NCI-H1105 treated with DMSO at 0.1 percent for 48 hours (cell line): ENCODE data around the gene DDX41.
"Not testable (repeated sequence)": the region's sequence is repeated elsewhere in the genome, so short reads cannot be mapped to it uniquely, and the experiment has no call there.

Experiments used
- DNase-seq: peaks from one replicate; lab custom pipeline; 2025; lab: John Stamatoyannopoulos, UW

The DDX41 gene

GRCh38 chr5:177537389-177538361 lies 20.9 kb upstream of the DDX41 start:
- no peak for DNase-seq

GRCh38 chr5:177536386-177536785 lies 19.6 kb upstream of the DDX41 start:
- no peak for DNase-seq

GRCh38 chr5:177535125-177535524 lies 18.4 kb upstream of the DDX41 start:
- no peak for DNase-seq

GRCh38 chr5:177534433-177534832 lies 17.7 kb upstream of the DDX41 start:
- DNase-seq, result not testable (repeated sequence)

- no peak for DNase-seq
Observed at GRCh38 chr5:177531209-177531940, 14.6 kb upstream of the DDX41 start.

GRCh38 chr5:177530638-177531037 lies 13.9 kb upstream of the DDX41 start:
- DNase-seq, result no peak

- DNase-seq, result no peak
Observed at GRCh38 chr5:177529247-177530203, 12.8 kb upstream of the DDX41 start.

GRCh38 chr5:177528631-177529030 lies 11.9 kb upstream of the DDX41 start:
- DNase-seq, result no peak

GRCh38 chr5:177527595-177527994 lies 10.8 kb upstream of the DDX41 start:
- no peak for DNase-seq

GRCh38 chr5:177526791-177527190 lies 10.0 kb upstream of the DDX41 start:
- no peak for DNase-seq

GRCh38 chr5:177526191-177526590 lies 9.4 kb upstream of the DDX41 start:
- no peak for DNase-seq

- DNase-seq, result no peak
Observed at GRCh38 chr5:177524941-177525655, 8.3 kb upstream of the DDX41 start.

GRCh38 chr5:177524539-177524900 lies 7.8 kb upstream of the DDX41 start:
- DNase-seq, result no peak

GRCh38 chr5:177523711-177524538 lies 7.2 kb upstream of the DDX41 start:
- DNase-seq, result no peak

GRCh38 chr5:177520916-177521513 lies 4.3 kb upstream of the DDX41 start:
- no peak for DNase-seq

GRCh38 chr5:177520271-177520670 lies 3.5 kb upstream of the DDX41 start:
- DNase-seq, result no peak

GRCh38 chr5:177519463-177520235 lies 2.9 kb upstream of the DDX41 start:
- no peak for DNase-seq

- no peak for DNase-seq
Observed at GRCh38 chr5:177515580-177515979, 1.2 kb downstream of the DDX41 start.

GRCh38 chr5:177514541-177514940 lies 2.2 kb downstream of the DDX41 start:
- DNase-seq, result no peak
